ENCODE data around the gene ASB14. TPM values are rescaled to one million over a fixed set of nuclear protein-coding genes. Genes with fewer than 3 reads are reported as not detected.

The ASB14 gene
- total RNA-seq, 1 donor from 2014 or later = not detected

DNA sequence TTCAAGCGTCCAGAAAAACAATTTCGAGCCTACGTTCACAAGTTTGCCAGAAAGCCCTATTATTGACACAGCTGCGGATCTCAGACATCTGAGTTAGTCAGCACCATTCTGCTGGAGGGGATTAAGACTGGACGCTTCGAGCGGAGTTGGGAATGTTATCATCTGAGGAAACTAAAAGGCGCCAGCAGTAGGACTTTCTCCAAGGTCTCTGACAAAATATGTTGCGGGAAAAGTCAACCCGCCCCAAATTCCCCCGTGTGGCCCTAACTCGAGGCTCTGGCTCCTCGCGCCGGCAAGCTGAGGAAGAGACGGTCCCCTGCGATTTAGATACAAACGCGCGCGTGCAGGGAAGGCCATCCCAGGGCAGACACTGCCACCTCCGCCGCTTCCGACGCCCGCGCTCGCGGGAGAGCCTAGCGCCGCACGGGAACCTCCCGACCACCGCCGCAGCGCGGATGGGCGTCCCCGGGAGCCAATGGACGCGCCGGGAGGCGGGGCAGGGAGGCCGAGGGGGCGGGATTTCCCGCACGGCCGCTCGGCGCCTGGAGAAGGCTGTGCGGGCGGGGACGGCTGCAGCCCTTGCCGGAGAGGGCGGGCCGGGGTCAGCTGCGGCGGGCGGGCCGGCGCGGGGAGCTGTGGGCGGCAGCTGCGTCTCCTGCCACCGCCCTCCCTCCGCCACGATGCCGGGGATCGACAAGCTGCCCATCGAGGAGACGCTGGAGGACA, 65.1 kb downstream of the ASB14 start, which contains the start of gene APPL1:
APPL1 (plus strand) TSS at position 526 of the 726 bp plus-strand sequence; CDS start at position 681, 155 bp downstream.
- Histone ChIP-seq H3K9ac (peak within 1 kb of the TSS; percentile 42), H3K27me3 (peaks cover 13% of the 10 kb centered on the region), H3K79me2 (ENCODE audit: low read depth) (peaks cover 36% of the 10 kb centered on the region), H4K20me1 (ENCODE audit: low read depth) (peaks cover 19% of the 10 kb centered on the region), H3K27ac (peak within 1 kb of the TSS; percentile 83), H3K4me1 (peaks cover 11% of the 10 kb centered on the region), H3K4me3 (peak within 1 kb of the TSS; percentile 83), H3K4me2 (peak within 1 kb of the TSS; percentile 97), H2AFZ (replicated peaks) (peak within 1 kb of the TSS; percentile 87), H3F3A (ENCODE audit: low read depth) (peaks cover 13% of the 10 kb centered on the region), H3K36me3 (no peaks in the 10 kb centered on the region), H3K9me3 (ENCODE audit: low read depth) (no peaks in the 10 kb centered on the region)
- H3K27me3 Mint-ChIP-seq (ENCODE audit: insufficient read depth, low read depth) = peaks cover 4% of the 10 kb centered on the region
- peak within 1 kb of the TSS; percentile 92 for H3K4me3 Mint-ChIP-seq
- peak within 1 kb of the TSS; percentile 88 for H3K27ac Mint-ChIP-seq
- no peaks in the 10 kb centered on the region for H3K9me3 Mint-ChIP-seq
- no peaks in the 10 kb centered on the region for H3K36me3 Mint-ChIP-seq
- DNase-seq (ENCODE audit: low spot score) = peak; percentile 98
- peaks cover 19% of the 10 kb centered on the region for H3K4me1 Mint-ChIP-seq
- TF ChIP-seq EZH2 (IDR thresholded peaks at IDR 0.05) (peak; percentile 47), EZH2phosphoT487 (IDR thresholded peaks at IDR 0.05) (no peak)
- TF ChIP-seq, protein P1, sequence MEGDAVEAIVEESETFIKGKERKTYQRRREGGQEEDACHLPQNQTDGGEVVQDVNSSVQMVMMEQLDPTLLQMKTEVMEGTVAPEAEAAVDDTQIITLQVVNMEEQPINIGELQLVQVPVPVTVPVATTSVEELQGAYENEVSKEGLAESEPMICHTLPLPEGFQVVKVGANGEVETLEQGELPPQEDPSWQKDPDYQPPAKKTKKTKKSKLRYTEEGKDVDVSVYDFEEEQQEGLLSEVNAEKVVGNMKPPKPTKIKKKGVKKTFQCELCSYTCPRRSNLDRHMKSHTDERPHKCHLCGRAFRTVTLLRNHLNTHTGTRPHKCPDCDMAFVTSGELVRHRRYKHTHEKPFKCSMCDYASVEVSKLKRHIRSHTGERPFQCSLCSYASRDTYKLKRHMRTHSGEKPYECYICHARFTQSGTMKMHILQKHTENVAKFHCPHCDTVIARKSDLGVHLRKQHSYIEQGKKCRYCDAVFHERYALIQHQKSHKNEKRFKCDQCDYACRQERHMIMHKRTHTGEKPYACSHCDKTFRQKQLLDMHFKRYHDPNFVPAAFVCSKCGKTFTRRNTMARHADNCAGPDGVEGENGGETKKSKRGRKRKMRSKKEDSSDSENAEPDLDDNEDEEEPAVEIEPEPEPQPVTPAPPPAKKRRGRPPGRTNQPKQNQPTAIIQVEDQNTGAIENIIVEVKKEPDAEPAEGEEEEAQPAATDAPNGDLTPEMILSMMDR (IDR thresholded peaks at IDR 0.05) = peak; percentile 7

DNA sequence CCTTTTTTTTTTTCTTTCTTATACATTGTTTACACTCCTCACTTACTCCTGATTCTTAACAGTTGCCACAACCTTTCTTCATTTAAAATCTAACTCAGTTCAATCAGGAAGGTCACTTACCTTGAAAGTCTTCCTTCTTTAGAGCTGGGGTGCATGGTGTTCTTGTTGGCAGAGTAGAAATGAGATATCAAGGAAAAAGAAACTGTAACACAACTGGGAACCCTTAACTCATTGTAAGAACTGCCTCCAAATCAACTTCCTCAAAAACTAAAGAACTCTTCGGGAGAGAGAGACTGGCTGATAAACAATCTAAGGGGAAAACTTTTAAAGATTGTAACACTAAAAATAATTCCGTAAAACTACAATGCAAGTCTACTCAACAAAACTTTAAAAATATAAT, 66.3 kb downstream of the ASB14 start:
- peaks cover 4% of the 10 kb centered on the region for H3K27me3 Mint-ChIP-seq (ENCODE audit: insufficient read depth, low read depth)
- no peak overlapping the region for H3K27ac Mint-ChIP-seq
- no peaks in the 10 kb centered on the region for H3K9me3 Mint-ChIP-seq
- Histone ChIP-seq H3K36me3 (no peaks in the 10 kb centered on the region), H4K20me1 (ENCODE audit: low read depth) (peaks cover 19% of the 10 kb centered on the region), H3K27me3 (peaks cover 13% of the 10 kb centered on the region), H3K4me2 (no peak overlapping the region), H3K27ac (no peak overlapping the region), H3K79me2 (ENCODE audit: low read depth) (peaks cover 26% of the 10 kb centered on the region), H3K9ac (no peak overlapping the region), H3F3A (ENCODE audit: low read depth) (peaks cover 13% of the 10 kb centered on the region), H2AFZ (replicated peaks) (no peak overlapping the region), H3K4me3 (no peak overlapping the region), H3K9me3 (ENCODE audit: low read depth) (no peaks in the 10 kb centered on the region), H3K4me1 (peaks cover 11% of the 10 kb centered on the region)
- H3K4me3 Mint-ChIP-seq = no peak overlapping the region
- H3K4me1 Mint-ChIP-seq = peaks cover 19% of the 10 kb centered on the region
- TF ChIP-seq, protein P1 (IDR thresholded peaks at IDR 0.05) = no peak
- TF ChIP-seq EZH2 (IDR thresholded peaks at IDR 0.05) = no peak
- TF ChIP-seq EZH2phosphoT487 (IDR thresholded peaks at IDR 0.05) = no peak
- DNase-seq (ENCODE audit: low spot score) = no peak
- H3K36me3 Mint-ChIP-seq = no peaks in the 10 kb centered on the region

DNA sequence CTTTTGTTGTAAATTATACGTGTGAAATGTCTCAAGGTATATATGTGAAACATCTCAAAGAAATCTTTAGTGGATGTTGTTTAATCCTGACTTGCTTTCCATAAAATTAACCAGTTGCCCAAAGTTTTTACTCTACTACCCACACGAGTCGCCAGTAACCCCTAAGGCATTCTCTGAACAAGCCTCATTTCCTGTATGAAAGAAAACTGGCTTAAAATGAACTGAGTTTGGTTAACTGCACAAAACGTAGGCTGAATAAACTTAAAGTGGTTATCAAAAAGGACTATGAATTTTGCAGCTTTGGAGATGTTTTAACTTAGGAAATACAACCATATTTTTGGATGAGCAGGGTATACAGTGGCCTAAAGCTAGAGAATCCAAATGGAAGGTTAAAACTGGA, 67.6 kb downstream of the ASB14 start:
- Histone ChIP-seq H3K4me2 (no peak overlapping the region), H3K4me3 (no peak overlapping the region), H2AFZ (replicated peaks) (no peak overlapping the region), H3K9ac (no peak overlapping the region), H4K20me1 (ENCODE audit: low read depth) (peaks cover 17% of the 10 kb centered on the region), H3K36me3 (no peaks in the 10 kb centered on the region), H3K4me1 (peaks cover 11% of the 10 kb centered on the region), H3K27me3 (peaks cover 13% of the 10 kb centered on the region), H3K27ac (no peak overlapping the region), H3K79me2 (ENCODE audit: low read depth) (peaks cover 18% of the 10 kb centered on the region), H3F3A (ENCODE audit: low read depth) (peaks cover 13% of the 10 kb centered on the region), H3K9me3 (ENCODE audit: low read depth) (no peaks in the 10 kb centered on the region)
- Mint-ChIP-seq H3K4me1 (peaks cover 19% of the 10 kb centered on the region), H3K27ac (no peak overlapping the region), H3K36me3 (no peaks in the 10 kb centered on the region), H3K9me3 (no peaks in the 10 kb centered on the region), H3K27me3 (ENCODE audit: insufficient read depth, low read depth) (peaks cover 8% of the 10 kb centered on the region), H3K4me3 (no peak overlapping the region)
- DNase-seq (ENCODE audit: low spot score) = no peak
- TF ChIP-seq, protein P1 (IDR thresholded peaks at IDR 0.05) = no peak
- no peak for TF ChIP-seq EZH2 (IDR thresholded peaks at IDR 0.05)
- TF ChIP-seq EZH2phosphoT487 (IDR thresholded peaks at IDR 0.05) = no peak

Measured in neural progenitor cell (in vitro differentiated cells).